Lower lobe of right lung (tissue), 2 donors: ENCODE results near the gene ITGB3. TPM values are rescaled to one million over a fixed set of nuclear protein-coding genes. Genes with fewer than 3 reads are reported as not detected.

Experiments used
- ATAC-seq, 2 donors: fragments of 200-7000 bp; cut with Tn5 transposase; one replicate each; pipeline ENCODE4 v1.9.1; 2020 to 2022; ENCODE audit warnings: mild to moderate bottlenecking in 2 of 2, moderate library complexity in 2 of 2
- DNase-seq: peaks from one replicate; pipeline ENCODE4 v3.0.0-alpha.2; 2020
- H3K27ac ChIP-seq: fragments of 200-600 bp; one replicate; pipeline ENCODE4 v1.8.0; 2022
- H3K27me3 ChIP-seq: fragments of 200-600 bp; one replicate; pipeline ENCODE4 v1.8.0; 2022; ENCODE audit warnings: low read depth
- H3K36me3 ChIP-seq: fragments of 200-600 bp; one replicate; pipeline ENCODE4 v1.8.0; 2022; ENCODE audit warnings: mild to moderate bottlenecking
- H3K4me1 ChIP-seq: fragments of 200-600 bp; one replicate; pipeline ENCODE4 v1.8.0; 2022
- H3K4me3 ChIP-seq: fragments of 200-600 bp; one replicate; pipeline ENCODE4 v1.8.0; 2022; ENCODE audit warnings: mild to moderate bottlenecking
- H3K9me3 ChIP-seq: fragments of 200-600 bp; one replicate; pipeline ENCODE4 v1.8.0; 2022
- CTCF ChIP-seq: fragments of 200-600 bp; IDR thresholded peaks from one replicate; pipeline ENCODE4 v1.8.0; 2022; ENCODE audit warnings: antibody characterized with exemption, mild to moderate bottlenecking
- intact Hi-C: fragments of 100-400 bp; cut with DNase I; formaldehyde crosslinking; loops from one replicate; pipeline ENCODE4 v1.11.0; 2022
- total RNA-seq: library from RNA; stranded (reverse); fragmentation: NEBNext Ultra II Directional; extraction: Animal tissue kit (Norgen Biotek cat#: 25700); gene quantifications from one replicate; pipeline ENCODE4 v1.2.1, GENCODE V29; 2021
- donor health status: DM: no; HTN: yes; CAD: no; lungs with severe emphysema.

ITGB3 gene
- total RNA-seq, 1 donor from 2014 or later = 10.5 TPM

- ATAC-seq = no peak
- peaks cover 26% of the 10 kb centered on the region for H3K4me1 ChIP-seq
- no peaks in the 10 kb centered on the region for H3K27me3 ChIP-seq
- no peaks in the 10 kb centered on the region for H3K36me3 ChIP-seq
- H3K4me3 ChIP-seq = no peak overlapping the region
- DNase-seq = no peak
- no peak overlapping the region for H3K27ac ChIP-seq
- no peak for TF ChIP-seq CTCF
- no peaks in the 10 kb centered on the region for H3K9me3 ChIP-seq
- intact Hi-C loops = no loop called here
These were observed 46.2 kb upstream of the ITGB3 start for GRCh38 chr17:47207143-47208067.

- no peaks in the 10 kb centered on the region for H3K36me3 ChIP-seq
- no peak for TF ChIP-seq CTCF
- no peaks in the 10 kb centered on the region for H3K9me3 ChIP-seq
- H3K27ac ChIP-seq = no peak within 1 kb of the TSS
- H3K27me3 ChIP-seq = no peaks in the 10 kb centered on the region
- H3K4me1 ChIP-seq = peaks cover 21% of the 10 kb centered on the region
- intact Hi-C loops = no loop called here
- no peak within 1 kb of the TSS for H3K4me3 ChIP-seq
- DNase-seq = no peak
- no peak for ATAC-seq
These were observed 44.7 kb upstream of the ITGB3 start, which contains the start of gene MYL4 for GRCh38 chr17:47208744-47209488. Gene MYL4 (plus strand): TSS chr17:47209348. CDS start chr17:47209423, 75 bp downstream.

GRCh38 chr17:47209499-47209898 is 44.1 kb upstream of the ITGB3 start:
- no peak for DNase-seq
- Histone ChIP-seq H3K27me3 (no peaks in the 10 kb centered on the region), H3K27ac (no peak overlapping the region), H3K36me3 (no peaks in the 10 kb centered on the region), H3K4me1 (peaks cover 17% of the 10 kb centered on the region), H3K4me3 (no peak overlapping the region), H3K9me3 (no peaks in the 10 kb centered on the region)
- no peak for TF ChIP-seq CTCF
- ATAC-seq = no peak
- intact Hi-C loops = no loop called here

- Histone ChIP-seq H3K27me3 (no peaks in the 10 kb centered on the region), H3K9me3 (no peaks in the 10 kb centered on the region), H3K36me3 (no peaks in the 10 kb centered on the region), H3K27ac (no peak overlapping the region), H3K4me3 (no peak overlapping the region), H3K4me1 (peaks cover 11% of the 10 kb centered on the region)
- ATAC-seq (peak in 1 of 2 donors; percentile 2), DNase-seq (no peak)
- intact Hi-C loops = no loop called here
- no peak for TF ChIP-seq CTCF
These were observed 43.5 kb upstream of the ITGB3 start for GRCh38 chr17:47210105-47210504.

GRCh38 chr17:47210779-47211178 is 42.8 kb upstream of the ITGB3 start:
- DNase-seq = no peak
- Histone ChIP-seq H3K4me1 (peaks cover 4% of the 10 kb centered on the region), H3K36me3 (no peaks in the 10 kb centered on the region), H3K27me3 (no peaks in the 10 kb centered on the region), H3K9me3 (no peaks in the 10 kb centered on the region), H3K4me3 (no peak overlapping the region), H3K27ac (no peak overlapping the region)
- no peak for TF ChIP-seq CTCF
- intact Hi-C loops = no loop called here
- no peak for ATAC-seq
